Mammary microvascular endothelial cell (primary cell): Measurements from ENCODE around the gene PLEKHA1. TPM values are rescaled to one million over a fixed set of nuclear protein-coding genes. Genes with fewer than 3 reads are reported as not detected.

Experiments used
- total RNA-seq: library from RNA; depleted of rRNA; stranded (reverse); fragments of >200 nt; gene quantifications from 2 replicates; pipeline ENCODE4 v1.2.3, GENCODE V29; 2015

The PLEKHA1 gene
- 34.0 and 34.8 TPM in 2 replicates for total RNA-seq

GRCh38 chr10:122374237-122374858, at the start of gene PLEKHA1:
PLEKHA1 (plus strand) TSS chr10:122374708; CDS start chr10:122393201, 18,493 bp downstream.

DNA sequence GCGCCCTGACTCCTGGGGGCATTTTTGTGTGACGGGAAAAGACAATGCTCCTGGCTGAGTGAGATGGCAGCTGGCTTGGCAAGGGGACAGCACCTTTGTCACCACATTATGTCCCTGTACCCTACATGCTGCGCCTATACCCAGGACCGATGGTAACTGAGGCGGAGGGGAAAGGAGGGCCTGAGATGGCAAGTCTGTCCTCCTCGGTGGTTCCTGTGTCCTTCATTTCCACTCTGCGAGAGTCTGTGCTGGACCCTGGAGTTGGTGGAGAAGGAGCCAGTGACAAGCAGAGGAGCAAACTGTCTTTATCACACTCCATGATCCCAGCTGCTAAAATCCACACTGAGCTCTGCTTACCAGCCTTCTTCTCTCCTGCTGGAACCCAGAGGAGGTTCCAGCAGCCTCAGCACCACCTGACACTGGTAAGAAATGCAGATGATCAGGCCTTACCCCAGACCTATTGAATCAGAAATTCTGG, 80.1 kb downstream of the PLEKHA1 start, which contains the start of gene ARMS2:
Gene ARMS2 (plus strand): TSS at position 51 of the 478 bp plus-strand sequence. CDS start 75 bp downstream, at position 126.

GRCh38 chr10:122461367-122461728, 86.8 kb downstream of the PLEKHA1 start, which contains the start of gene HTRA1:
HTRA1 (plus strand) TSS chr10:122461553; CDS start chr10:122461653, 100 bp downstream.

Other genes starting within 250 kb of the PLEKHA1 start
- not detected in 2 replicates for gene BTBD16, start 103.4 kb upstream of the PLEKHA1 start, total RNA-seq
- not detected in 2 replicates for gene ARMS2, start 79.9 kb downstream of the PLEKHA1 start, total RNA-seq
- 50.4 and 51.6 TPM in 2 replicates for gene HTRA1, start 86.8 kb downstream of the PLEKHA1 start, total RNA-seq
- not detected in 2 replicates for gene DMBT1, start 186.0 kb downstream of the PLEKHA1 start, total RNA-seq